WERI-Rb-1 (cell line): Measurements from ENCODE around the gene STRA6.

ENCODE experiments used
- DNase-seq: peaks from one replicate; pipeline ENCODE4 v3.0.0-alpha.2; 2020
- H3K27ac ChIP-seq: fragments of 250-450 bp; sonication (Bioruptor Pico); 2 replicates; pipeline ENCODE4 v1.5.1; 2020; ENCODE audit warnings: mild to moderate bottlenecking, moderate library complexity
- H3K27me3 ChIP-seq: fragments of 250-450 bp; sonication (Bioruptor Pico); 2 replicates; pipeline ENCODE4 v1.5.1; 2021; ENCODE audit warnings: mild to moderate bottlenecking, low read depth, moderate library complexity; ENCODE audit not compliant: insufficient read depth, severe bottlenecking
- H3K36me3 ChIP-seq: fragments of 250-450 bp; sonication (Bioruptor Pico); 2 replicates; pipeline ENCODE4 v1.5.1; 2020; ENCODE audit warnings: mild to moderate bottlenecking, moderate library complexity
- H3K4me3 ChIP-seq: 2 replicates; pipeline ENCODE4 v1.5.1; 2011; ENCODE audit warnings: low read depth, mild to moderate bottlenecking, control low read depth, low read length
- H3K9me3 ChIP-seq: fragments of 250-450 bp; sonication (Bioruptor Pico); 2 replicates; pipeline ENCODE4 v1.5.1; 2021; ENCODE audit warnings: mild to moderate bottlenecking, moderate library complexity; ENCODE audit not compliant: severe bottlenecking
- CTCF ChIP-seq: IDR thresholded peaks from 2 replicates; pipeline ENCODE4 v1.5.1; 2011; ENCODE audit warnings: low read depth, mild to moderate bottlenecking, control low read depth, inconsistent platforms, low read length

Gene STRA6

GRCh38 chr15:74239051-74239705 lies 36.6 kb upstream of the STRA6 start:
- H3K4me3 ChIP-seq, result no peak overlapping the region
- H3K36me3 ChIP-seq, result no peaks in the 10 kb centered on the region
- no peaks in the 10 kb centered on the region for H3K27me3 ChIP-seq
- no peak for TF ChIP-seq CTCF
- H3K27ac ChIP-seq, result peak overlapping the region; percentile 10; the same call in 1 of the 2 replicates
- no peak for DNase-seq
- H3K9me3 ChIP-seq, result no peaks in the 10 kb centered on the region

GRCh38 chr15:74235962-74236361 lies 33.4 kb upstream of the STRA6 start, which contains the start of gene CCDC33:
Gene CCDC33 (plus strand): TSS chr15:74236326. CDS start chr15:74236720, 394 bp downstream.
- no peak for TF ChIP-seq CTCF
- no peak for DNase-seq
- Histone ChIP-seq H3K4me3 (no peak within 1 kb of the TSS), H3K27ac (peak within 1 kb of the TSS; percentile 69), H3K9me3 (no peaks in the 10 kb centered on the region), H3K36me3 (no peaks in the 10 kb centered on the region), H3K27me3 (no peaks in the 10 kb centered on the region)

- H3K27ac ChIP-seq, result peak overlapping the region; percentile 69
- TF ChIP-seq CTCF, result no peak
- DNase-seq, result no peak
- no peaks in the 10 kb centered on the region for H3K27me3 ChIP-seq
- no peaks in the 10 kb centered on the region for H3K36me3 ChIP-seq
- no peaks in the 10 kb centered on the region for H3K9me3 ChIP-seq
- no peak overlapping the region for H3K4me3 ChIP-seq
Measured at GRCh38 chr15:74234598-74234875, 31.9 kb upstream of the STRA6 start.

GRCh38 chr15:74233851-74234597 lies 31.4 kb upstream of the STRA6 start:
- TF ChIP-seq CTCF, result no peak
- Histone ChIP-seq H3K4me3 (no peak overlapping the region), H3K36me3 (no peaks in the 10 kb centered on the region), H3K27ac (peak overlapping the region; percentile 69), H3K27me3 (no peaks in the 10 kb centered on the region), H3K9me3 (no peaks in the 10 kb centered on the region)
- DNase-seq, result no peak

- Histone ChIP-seq H3K4me3 (no peak overlapping the region), H3K27ac (peak overlapping the region; percentile 69), H3K36me3 (no peaks in the 10 kb centered on the region), H3K9me3 (no peaks in the 10 kb centered on the region), H3K27me3 (no peaks in the 10 kb centered on the region)
- TF ChIP-seq CTCF, result no peak
- no peak for DNase-seq
Measured at GRCh38 chr15:74233373-74233772, 30.8 kb upstream of the STRA6 start.

GRCh38 chr15:74231475-74231874 lies 28.9 kb upstream of the STRA6 start:
- Histone ChIP-seq H3K4me3 (no peak overlapping the region), H3K27me3 (no peaks in the 10 kb centered on the region), H3K9me3 (no peaks in the 10 kb centered on the region), H3K36me3 (no peaks in the 10 kb centered on the region), H3K27ac (no peak overlapping the region; the same call in 1 of the 2 replicates)
- DNase-seq, result no peak
- TF ChIP-seq CTCF, result no peak
